ENCODE measurements around the gene SLC35F4.

Gene SLC35F4

GRCh38 chr14:57845802-57846531 lies 19.9 kb downstream of the SLC35F4 start:
- Histone ChIP-seq H3K4me3 (ENCODE audit: low read length) (no peak overlapping the region), H3K27me3 (replicated peaks; ENCODE audit: insufficient read depth, low read length) (no peaks in the 10 kb centered on the region), H2AFZ (ENCODE audit: low read length) (no peak overlapping the region), H3K4me2 (ENCODE audit: low read depth, low read length) (no peak overlapping the region), H3K9me2 (replicated peaks; ENCODE audit: insufficient read depth, low read length) (no peaks in the 10 kb centered on the region), H3K4me1 (ENCODE audit: low read length) (no peaks in the 10 kb centered on the region), H3K36me3 (replicated peaks; ENCODE audit: insufficient read depth, low read length) (no peaks in the 10 kb centered on the region), H3K79me2 (ENCODE audit: low read length) (no peaks in the 10 kb centered on the region), H3K9ac (ENCODE audit: low read length) (no peak overlapping the region), H3F3A (ENCODE audit: insufficient read depth, low read length) (no peaks in the 10 kb centered on the region), H3K27ac (ENCODE audit: low read length) (no peak overlapping the region), H4K20me1 (ENCODE audit: insufficient read depth, low read length) (no peaks in the 10 kb centered on the region), H3K9me3 (replicated peaks; ENCODE audit: insufficient read depth, low read length) (no peaks in the 10 kb centered on the region)
- no peak for DNase-seq
- no peak for TF ChIP-seq CTCF (IDR thresholded peaks at IDR 0.05; ENCODE audit: low read length)
- no peak for TF ChIP-seq EZH2phosphoT487 (IDR thresholded peaks at IDR 0.05; ENCODE audit: low read length)
- no peak for TF ChIP-seq EZH2 (optimal IDR thresholded peaks at IDR 0.05; ENCODE audit: low read depth, low read length)

- Histone ChIP-seq H3K9me2 (replicated peaks; ENCODE audit: insufficient read depth, low read length) (no peaks in the 10 kb centered on the region), H4K20me1 (ENCODE audit: insufficient read depth, low read length) (no peaks in the 10 kb centered on the region), H3K4me1 (ENCODE audit: low read length) (no peaks in the 10 kb centered on the region), H3K36me3 (replicated peaks; ENCODE audit: insufficient read depth, low read length) (no peaks in the 10 kb centered on the region), H3K9me3 (replicated peaks; ENCODE audit: insufficient read depth, low read length) (no peaks in the 10 kb centered on the region), H3K9ac (ENCODE audit: low read length) (no peak overlapping the region), H3K27me3 (replicated peaks; ENCODE audit: insufficient read depth, low read length) (no peaks in the 10 kb centered on the region), H3K27ac (ENCODE audit: low read length) (no peak overlapping the region), H3K4me3 (ENCODE audit: low read length) (no peak overlapping the region), H3F3A (ENCODE audit: insufficient read depth, low read length) (no peaks in the 10 kb centered on the region), H3K4me2 (ENCODE audit: low read depth, low read length) (no peak overlapping the region), H2AFZ (ENCODE audit: low read length) (no peak overlapping the region), H3K79me2 (ENCODE audit: low read length) (no peaks in the 10 kb centered on the region)
- no peak for TF ChIP-seq EZH2phosphoT487 (IDR thresholded peaks at IDR 0.05; ENCODE audit: low read length)
- no peak for DNase-seq
Observed at GRCh38 chr14:57845316-57845715, 20.6 kb downstream of the SLC35F4 start.

DNA sequence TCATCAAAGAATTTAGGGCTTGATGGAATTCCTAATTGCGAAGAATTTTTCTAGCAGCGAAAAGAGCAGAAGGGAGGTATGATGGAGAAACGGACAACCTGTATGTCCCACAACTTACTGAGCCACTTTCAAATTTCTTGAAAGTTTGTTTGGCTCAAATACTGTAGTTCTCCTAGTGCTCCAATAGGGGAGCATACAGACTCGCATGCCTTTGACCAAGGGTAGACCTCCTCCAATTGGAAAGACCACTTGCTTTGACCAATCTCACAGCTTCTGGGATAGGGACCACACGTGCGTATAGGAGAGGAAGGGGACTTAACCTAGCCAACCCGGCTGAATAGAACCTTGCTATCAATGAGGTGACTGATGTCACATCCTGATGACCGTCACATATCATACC lies 28.6 kb downstream of the SLC35F4 start:
- Histone ChIP-seq H3F3A (ENCODE audit: insufficient read depth, low read length) (no peaks in the 10 kb centered on the region), H3K4me1 (ENCODE audit: low read length) (no peaks in the 10 kb centered on the region), H3K4me3 (ENCODE audit: low read length) (no peak overlapping the region), H3K36me3 (replicated peaks; ENCODE audit: insufficient read depth, low read length) (no peaks in the 10 kb centered on the region), H2AFZ (ENCODE audit: low read length) (no peak overlapping the region), H3K27ac (ENCODE audit: low read length) (no peak overlapping the region), H3K27me3 (replicated peaks; ENCODE audit: insufficient read depth, low read length) (no peaks in the 10 kb centered on the region), H4K20me1 (ENCODE audit: insufficient read depth, low read length) (no peaks in the 10 kb centered on the region), H3K9me3 (replicated peaks; ENCODE audit: insufficient read depth, low read length) (no peaks in the 10 kb centered on the region), H3K79me2 (ENCODE audit: low read length) (no peaks in the 10 kb centered on the region), H3K9ac (ENCODE audit: low read length) (no peak overlapping the region), H3K9me2 (replicated peaks; ENCODE audit: insufficient read depth, low read length) (no peaks in the 10 kb centered on the region), H3K4me2 (ENCODE audit: low read depth, low read length) (no peak overlapping the region)
- DNase-seq: no peak
- TF ChIP-seq CTCF (IDR thresholded peaks at IDR 0.05; ENCODE audit: low read length): no peak
- no peak for TF ChIP-seq EZH2phosphoT487 (IDR thresholded peaks at IDR 0.05; ENCODE audit: low read length)
- no peak for TF ChIP-seq EZH2 (optimal IDR thresholded peaks at IDR 0.05; ENCODE audit: low read depth, low read length)

GRCh38 chr14:57835766-57836165 lies 30.1 kb downstream of the SLC35F4 start:
- H3K4me3 ChIP-seq (ENCODE audit: low read length): no peak overlapping the region
- no peaks in the 10 kb centered on the region for H3K79me2 ChIP-seq (ENCODE audit: low read length)
- no peaks in the 10 kb centered on the region for H3K27me3 ChIP-seq (replicated peaks; ENCODE audit: insufficient read depth, low read length)
- H3K27ac ChIP-seq (ENCODE audit: low read length): no peak overlapping the region
- no peaks in the 10 kb centered on the region for H3K4me1 ChIP-seq (ENCODE audit: low read length)
- no peak overlapping the region for H2AFZ ChIP-seq (ENCODE audit: low read length)
- no peak overlapping the region for H3K4me2 ChIP-seq (ENCODE audit: low read depth, low read length)
- H3F3A ChIP-seq (ENCODE audit: insufficient read depth, low read length): no peaks in the 10 kb centered on the region
- no peaks in the 10 kb centered on the region for H3K9me2 ChIP-seq (replicated peaks; ENCODE audit: insufficient read depth, low read length)
- no peaks in the 10 kb centered on the region for H4K20me1 ChIP-seq (ENCODE audit: insufficient read depth, low read length)
- H3K9me3 ChIP-seq (replicated peaks; ENCODE audit: insufficient read depth, low read length): no peaks in the 10 kb centered on the region
- no peak for DNase-seq
- TF ChIP-seq EZH2phosphoT487 (IDR thresholded peaks at IDR 0.05; ENCODE audit: low read length): no peak
- no peak for TF ChIP-seq CTCF (IDR thresholded peaks at IDR 0.05; ENCODE audit: low read length)
- no peak for TF ChIP-seq EZH2 (optimal IDR thresholded peaks at IDR 0.05; ENCODE audit: low read depth, low read length)
- no peaks in the 10 kb centered on the region for H3K36me3 ChIP-seq (replicated peaks; ENCODE audit: insufficient read depth, low read length)
- H3K9ac ChIP-seq (ENCODE audit: low read length): no peak overlapping the region

All from MM.1S (cell line).